Effector CD8-positive, alpha-beta T cell (primary cell): ENCODE data around the gene ASL.
"Not testable (repeated sequence)": the region's sequence is repeated elsewhere in the genome, so short reads cannot be mapped to it uniquely, and the experiment has no call there.

ENCODE experiments used
- DNase-seq: peaks from one replicate; lab custom pipeline; 2025; lab: John Stamatoyannopoulos, UW
- total RNA-seq, 4 experiments: gene quantifications; one replicate each; lab custom pipeline; 2026; lab: John Stamatoyannopoulos, UW

ASL gene
- total RNA-seq, result 12.8 to 25.0 (median 23.6) reads per million in 4 experiments

DNA sequence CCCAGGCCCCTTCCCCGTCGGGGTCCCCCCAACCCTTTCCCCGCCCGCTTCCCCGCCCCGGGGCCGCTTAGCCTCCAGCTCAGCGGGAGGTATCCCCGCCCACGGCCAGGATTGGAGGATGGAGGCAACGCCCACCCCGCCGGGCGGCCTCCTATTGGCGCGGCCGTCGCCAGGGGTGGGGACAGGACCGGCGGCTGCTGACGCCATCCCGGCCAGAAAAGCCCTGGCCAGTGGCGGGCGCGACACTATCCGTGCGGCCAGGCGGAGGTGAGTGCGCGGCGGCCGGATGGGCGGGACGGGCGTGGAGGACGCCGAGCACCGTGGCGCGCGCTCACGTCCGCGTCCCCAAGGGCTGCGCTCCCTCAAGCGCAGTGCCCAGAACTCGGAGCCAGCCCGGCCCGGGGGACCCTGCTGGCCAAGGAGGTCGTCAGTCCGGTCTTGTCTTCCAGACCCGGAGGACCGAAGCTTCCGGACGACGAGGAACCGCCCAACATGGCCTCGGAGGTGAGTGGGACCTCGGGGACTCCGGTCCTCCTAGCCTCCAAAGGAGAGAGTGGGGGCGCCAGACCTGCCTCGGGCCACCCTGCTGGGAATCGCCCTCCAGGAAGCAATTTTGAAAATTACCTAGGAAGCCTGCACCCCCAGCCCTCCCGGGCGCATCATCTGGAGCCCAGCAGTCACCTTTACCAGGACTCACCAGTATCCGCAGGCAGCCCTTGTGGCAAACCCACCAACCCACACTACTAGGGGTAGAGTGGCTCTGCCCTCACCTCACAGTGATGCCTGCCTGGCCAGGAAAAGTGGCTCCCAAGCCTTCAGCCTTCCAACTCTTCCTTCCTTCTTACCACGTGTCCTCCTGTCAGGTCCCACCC is at the start of gene ASL:
ASL (plus strand) TSS at position 230 of the 872 bp plus-strand sequence; CDS start at position 493, 263 bp downstream.
- DNase-seq, result peak; percentile 75

DNA sequence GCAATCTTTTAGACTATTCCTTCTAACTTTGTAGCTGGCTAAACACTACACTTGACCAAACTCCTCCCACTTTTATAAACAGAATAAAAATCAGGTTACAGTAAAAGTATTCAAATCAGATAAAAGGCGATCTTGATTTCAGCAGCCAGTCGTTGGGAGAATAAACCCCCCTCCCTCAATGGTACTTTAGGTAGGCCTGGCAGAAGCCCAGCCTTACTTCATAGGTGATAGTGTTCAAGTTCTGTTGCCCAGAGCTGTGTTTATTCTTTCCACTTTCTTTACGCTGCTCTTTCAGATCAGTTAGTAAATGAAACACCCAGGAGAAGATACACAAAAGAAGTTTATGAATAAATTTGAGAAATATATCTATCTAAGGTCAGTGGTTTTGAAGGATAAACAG is 47.3 kb upstream of the ASL start:
- not testable (repeated sequence) for DNase-seq

- no peak for DNase-seq
Observed at GRCh38 chr7:66033471-66034385, 41.9 kb upstream of the ASL start.

GRCh38 chr7:66034436-66035010 is 41.1 kb upstream of the ASL start:
- not testable (repeated sequence) for DNase-seq

DNA sequence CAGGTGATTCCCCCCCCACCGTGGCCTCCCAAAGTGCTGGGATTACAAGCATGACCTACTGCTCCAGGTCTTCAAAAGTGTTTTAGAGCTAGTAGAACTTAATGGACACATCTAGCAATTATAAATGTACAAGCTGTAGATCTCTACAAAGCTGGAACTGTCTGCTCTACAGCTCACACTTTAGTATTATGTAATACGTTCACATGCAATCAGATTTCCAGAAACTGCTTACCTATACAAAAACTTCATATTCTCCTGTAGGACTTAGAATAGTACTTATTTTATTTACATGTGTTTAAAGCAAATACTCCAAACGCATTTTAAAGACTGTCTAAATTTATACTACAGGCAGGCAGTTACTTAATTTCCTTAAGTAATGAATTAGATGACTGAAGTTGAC is 39.2 kb upstream of the ASL start:
- no peak for DNase-seq

- DNase-seq, result no peak
Observed at GRCh38 chr7:66036788-66037187, 38.8 kb upstream of the ASL start.

DNA sequence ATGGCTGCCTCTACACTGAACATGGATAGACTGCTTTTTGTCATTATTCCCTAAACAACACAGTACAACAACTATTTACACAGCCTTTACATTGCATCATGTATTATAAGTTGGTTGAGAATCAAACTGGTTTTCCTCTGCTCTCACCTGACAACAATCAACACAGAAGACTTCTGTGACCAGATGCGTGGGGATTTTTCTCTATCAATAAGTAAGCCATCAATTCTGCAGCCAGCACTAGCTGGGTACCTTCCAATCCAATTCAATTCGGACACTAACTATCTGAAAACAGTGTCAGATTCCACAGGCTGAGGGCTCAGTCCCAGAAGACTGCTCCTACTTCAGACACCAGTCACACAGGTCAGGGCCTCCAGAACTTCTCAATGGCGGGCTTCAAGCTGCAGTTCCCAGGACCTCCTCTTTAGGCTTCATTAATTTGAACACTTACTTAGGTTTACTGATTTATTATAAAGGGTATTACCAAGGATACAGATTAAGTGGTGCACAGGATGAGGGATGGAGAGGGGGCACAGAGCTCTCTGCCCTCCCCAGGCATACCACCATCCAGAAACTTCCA is 36.4 kb upstream of the ASL start:
- no peak for DNase-seq

- DNase-seq, result no peak
Observed at GRCh38 chr7:66043681-66044497, 31.7 kb upstream of the ASL start.

DNA sequence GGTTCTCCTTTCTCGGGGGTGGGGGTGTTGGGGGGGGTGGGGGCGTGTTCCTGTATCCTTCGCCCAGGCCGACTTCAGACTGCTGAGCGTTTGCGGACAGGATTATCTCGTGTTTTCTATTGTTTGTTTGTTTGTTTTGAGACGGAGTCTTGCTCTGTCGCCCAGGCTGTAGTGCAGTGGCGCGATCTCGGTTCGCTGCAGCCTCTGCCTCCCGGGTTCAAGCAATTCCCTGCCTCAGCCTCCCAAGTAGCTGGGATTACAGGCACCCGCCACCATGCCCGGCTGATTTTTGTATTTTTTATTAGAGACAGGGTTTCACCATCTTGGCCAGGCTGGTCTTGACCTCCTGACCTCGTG is 31.1 kb upstream of the ASL start:
- DNase-seq, result not testable (repeated sequence)

GRCh38 chr7:66047426-66047825 is 28.2 kb upstream of the ASL start:
- no peak for DNase-seq

- DNase-seq, result not testable (repeated sequence)
Observed at GRCh38 chr7:66049886-66050285, 25.7 kb upstream of the ASL start.

DNA sequence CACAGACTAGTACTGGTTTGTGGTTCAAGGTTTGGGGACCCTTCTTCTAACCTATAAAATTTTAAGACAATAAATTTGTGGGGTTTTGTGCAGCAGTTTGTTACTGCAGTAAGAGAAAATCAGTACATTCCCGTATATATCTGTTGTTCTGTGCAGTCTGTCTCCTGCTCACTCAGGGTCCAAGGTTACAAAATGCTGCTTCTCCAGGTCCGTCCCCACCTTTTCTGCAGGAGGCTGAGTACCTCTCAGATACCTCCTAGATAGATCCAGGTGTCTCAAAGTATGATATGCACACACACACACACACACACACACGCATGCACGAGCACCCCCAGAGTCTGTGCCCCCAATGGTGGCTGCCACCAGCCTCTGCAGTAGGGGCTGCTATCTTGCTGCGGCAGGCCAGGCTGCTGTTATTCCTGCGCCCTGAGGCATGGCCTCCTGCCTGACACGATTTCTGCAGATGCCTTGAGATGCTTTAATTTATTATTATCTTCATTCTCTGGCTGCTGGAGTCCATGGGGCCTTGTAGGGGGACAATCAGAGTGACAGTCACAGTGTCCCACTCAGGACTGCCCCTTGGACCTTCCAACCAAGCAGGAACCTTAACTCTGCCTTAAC is 25.2 kb upstream of the ASL start:
- no peak for DNase-seq

DNA sequence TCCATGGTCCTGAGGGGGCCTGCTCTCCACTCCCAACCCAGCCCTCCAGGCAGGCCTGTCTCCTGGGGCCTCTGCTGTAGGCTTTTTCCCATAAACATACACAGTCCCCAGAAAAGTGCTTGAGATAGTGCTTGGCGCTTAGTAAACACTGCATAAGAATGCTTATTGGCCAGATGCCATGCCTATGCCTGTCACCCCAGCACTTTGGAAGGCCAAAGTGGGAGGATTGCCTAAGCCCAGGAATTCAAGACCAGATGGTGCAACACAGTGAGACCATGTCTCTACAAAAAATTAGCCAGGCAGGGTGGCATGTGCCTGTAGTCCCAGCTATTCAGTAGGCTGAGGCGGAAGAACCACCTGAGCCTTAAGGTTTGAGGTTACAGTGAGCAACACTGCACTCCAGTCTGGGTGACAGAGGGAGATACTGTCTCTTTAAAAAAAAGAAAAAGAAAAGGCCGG is 24.6 kb upstream of the ASL start:
- no peak for DNase-seq

- no peak for DNase-seq
Observed at GRCh38 chr7:66052447-66052846, 23.2 kb upstream of the ASL start.

DNA sequence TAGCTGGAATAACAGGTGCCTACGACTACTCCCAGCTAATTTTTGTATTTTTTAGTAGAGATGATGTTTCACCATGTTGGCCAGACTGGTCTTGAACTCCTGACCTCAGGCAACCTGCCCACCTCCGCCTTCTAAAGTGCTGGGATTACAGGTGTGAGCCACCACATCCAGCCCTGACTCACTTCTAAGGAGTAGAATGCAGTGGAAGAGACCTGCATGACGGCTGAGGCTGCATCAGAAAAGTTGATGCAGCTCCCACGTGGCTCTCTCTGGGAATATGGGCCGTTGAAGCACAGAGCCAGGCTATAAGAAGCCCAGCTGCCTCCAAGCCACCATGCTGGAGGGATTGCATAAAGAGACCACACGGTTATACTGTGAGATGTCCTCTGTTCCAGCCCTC is 21.6 kb upstream of the ASL start:
- DNase-seq, result no peak

- no peak for DNase-seq
Observed at GRCh38 chr7:66055321-66055956, 20.2 kb upstream of the ASL start.

DNA sequence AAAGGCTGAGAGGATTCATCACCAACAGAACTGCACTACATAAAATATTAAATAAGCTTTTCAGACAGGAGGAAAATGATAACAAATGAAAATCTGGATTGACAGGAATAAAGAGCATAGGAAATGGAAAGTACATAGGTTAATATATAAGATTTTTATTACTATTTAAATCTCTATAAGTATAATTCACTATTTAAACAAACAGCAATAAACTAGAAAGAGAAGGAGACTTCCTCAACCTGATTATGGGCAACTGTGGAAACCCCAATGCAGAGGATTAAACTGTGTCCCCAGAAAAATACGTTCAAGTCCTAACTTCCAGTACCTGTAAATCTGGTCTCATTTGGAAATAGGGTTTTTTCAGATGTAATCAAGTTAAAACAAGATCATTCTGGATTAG is 14.8 kb upstream of the ASL start:
- DNase-seq, result no peak

DNA sequence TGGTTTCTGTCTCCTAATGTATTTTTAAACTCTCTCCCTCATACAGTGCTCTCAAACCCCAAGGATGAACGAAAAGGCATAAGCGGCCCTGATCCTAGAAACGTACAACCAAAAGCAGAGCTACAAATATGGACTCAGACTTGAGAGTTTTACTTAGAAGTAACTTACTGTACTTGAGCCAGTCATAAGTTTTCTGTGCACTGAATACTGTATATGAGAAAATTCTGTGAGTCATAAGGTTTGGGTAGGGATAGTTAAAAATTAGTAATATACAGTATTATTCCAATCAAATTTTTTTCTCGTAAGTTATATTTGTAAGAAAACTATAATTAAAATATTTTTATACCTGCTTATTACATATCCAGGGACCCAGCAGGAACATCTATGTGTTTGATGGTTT is 5.9 kb upstream of the ASL start:
- DNase-seq, result no peak

DNA sequence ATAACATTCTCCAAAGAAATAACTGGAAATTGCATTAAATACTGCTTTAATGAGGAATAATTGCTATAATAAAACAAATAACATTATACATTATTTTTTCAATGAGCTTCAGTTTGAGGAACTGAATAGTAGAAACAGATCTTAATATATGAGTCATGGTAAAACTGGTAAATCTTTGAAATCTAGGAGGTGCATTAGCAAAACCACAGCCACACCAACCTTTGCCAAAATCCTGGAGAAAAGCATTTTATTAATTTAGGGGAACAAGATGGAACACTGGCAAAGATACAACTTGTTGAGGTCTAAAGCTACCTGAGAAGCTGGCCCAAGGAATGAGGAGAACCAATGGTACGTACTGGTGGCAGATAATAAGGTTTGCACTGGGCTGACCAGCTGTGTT is 5.4 kb upstream of the ASL start:
- no peak for DNase-seq

GRCh38 chr7:66072208-66072607 is 3.4 kb upstream of the ASL start:
- DNase-seq, result not testable (repeated sequence)
